ENCODE measurements around the gene ELF2.
"Not testable (repeated sequence)": the region's sequence is repeated elsewhere in the genome, so short reads cannot be mapped to it uniquely, and the experiment has no call there.

DNA sequence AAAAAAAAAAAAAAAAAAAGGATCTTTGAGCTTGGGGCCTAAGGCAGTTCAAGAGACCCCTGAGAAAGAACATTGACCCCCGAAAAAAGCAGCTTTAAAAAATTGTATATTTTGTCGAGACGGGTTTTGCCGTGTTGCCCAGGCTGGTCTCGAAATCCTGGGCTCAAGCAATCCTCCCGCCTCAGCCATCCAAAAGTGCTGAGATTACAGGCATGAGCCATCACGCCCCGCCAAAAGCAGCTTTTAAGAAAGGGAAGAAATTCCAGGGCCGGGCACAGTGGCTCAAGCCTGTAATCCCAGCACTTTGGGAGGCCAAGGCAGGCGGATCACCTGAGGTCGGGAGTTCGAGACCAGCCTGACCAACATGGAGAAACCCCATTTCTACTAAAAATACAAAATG is 155.9 kb downstream of the ELF2 start:
- not testable (repeated sequence) for TF ChIP-seq EZH2 (IDR thresholded peaks at IDR 0.05; ENCODE audit: borderline replicate concordance, insufficient read depth, low read length, poor library complexity, severe bottlenecking)
- TF ChIP-seq, protein P1, sequence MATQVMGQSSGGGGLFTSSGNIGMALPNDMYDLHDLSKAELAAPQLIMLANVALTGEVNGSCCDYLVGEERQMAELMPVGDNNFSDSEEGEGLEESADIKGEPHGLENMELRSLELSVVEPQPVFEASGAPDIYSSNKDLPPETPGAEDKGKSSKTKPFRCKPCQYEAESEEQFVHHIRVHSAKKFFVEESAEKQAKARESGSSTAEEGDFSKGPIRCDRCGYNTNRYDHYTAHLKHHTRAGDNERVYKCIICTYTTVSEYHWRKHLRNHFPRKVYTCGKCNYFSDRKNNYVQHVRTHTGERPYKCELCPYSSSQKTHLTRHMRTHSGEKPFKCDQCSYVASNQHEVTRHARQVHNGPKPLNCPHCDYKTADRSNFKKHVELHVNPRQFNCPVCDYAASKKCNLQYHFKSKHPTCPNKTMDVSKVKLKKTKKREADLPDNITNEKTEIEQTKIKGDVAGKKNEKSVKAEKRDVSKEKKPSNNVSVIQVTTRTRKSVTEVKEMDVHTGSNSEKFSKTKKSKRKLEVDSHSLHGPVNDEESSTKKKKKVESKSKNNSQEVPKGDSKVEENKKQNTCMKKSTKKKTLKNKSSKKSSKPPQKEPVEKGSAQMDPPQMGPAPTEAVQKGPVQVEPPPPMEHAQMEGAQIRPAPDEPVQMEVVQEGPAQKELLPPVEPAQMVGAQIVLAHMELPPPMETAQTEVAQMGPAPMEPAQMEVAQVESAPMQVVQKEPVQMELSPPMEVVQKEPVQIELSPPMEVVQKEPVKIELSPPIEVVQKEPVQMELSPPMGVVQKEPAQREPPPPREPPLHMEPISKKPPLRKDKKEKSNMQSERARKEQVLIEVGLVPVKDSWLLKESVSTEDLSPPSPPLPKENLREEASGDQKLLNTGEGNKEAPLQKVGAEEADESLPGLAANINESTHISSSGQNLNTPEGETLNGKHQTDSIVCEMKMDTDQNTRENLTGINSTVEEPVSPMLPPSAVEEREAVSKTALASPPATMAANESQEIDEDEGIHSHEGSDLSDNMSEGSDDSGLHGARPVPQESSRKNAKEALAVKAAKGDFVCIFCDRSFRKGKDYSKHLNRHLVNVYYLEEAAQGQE (IDR thresholded peaks at IDR 0.05; ENCODE audit: borderline replicate concordance), result not testable (repeated sequence)

Measured in neural cell (in vitro differentiated cells).